HG03439 (cell line): ENCODE data around the gene EPDR1.

Source experiments
- ATAC-seq: cut with Tn5 transposase; IDR thresholded peaks from one replicate; pipeline ENCODE4 v1.9.1; 2021; ENCODE audit warnings: mild to moderate bottlenecking, moderate library complexity; ENCODE audit not compliant: unreplicated experiment

The EPDR1 gene

GRCh38 chr7:37973915-37974314, 53.5 kb downstream of the EPDR1 start:
- no peak for ATAC-seq

GRCh38 chr7:37974711-37975110, 54.3 kb downstream of the EPDR1 start:
- ATAC-seq = no peak

GRCh38 chr7:37977243-37977642, 56.8 kb downstream of the EPDR1 start:
- ATAC-seq = no peak

GRCh38 chr7:37981664-37982063, 61.2 kb downstream of the EPDR1 start:
- ATAC-seq = no peak

GRCh38 chr7:37982423-37982822, 62.0 kb downstream of the EPDR1 start:
- ATAC-seq = no peak

GRCh38 chr7:37984750-37985390, 64.4 kb downstream of the EPDR1 start:
- ATAC-seq = no peak

GRCh38 chr7:37986908-37987330, 66.5 kb downstream of the EPDR1 start:
- no peak for ATAC-seq

- no peak for ATAC-seq
These were observed 67.3 kb downstream of the EPDR1 start for GRCh38 chr7:37987732-37988131.

- no peak for ATAC-seq
These were observed 68.5 kb downstream of the EPDR1 start for GRCh38 chr7:37988721-37989650.

GRCh38 chr7:37990337-37990736, 69.9 kb downstream of the EPDR1 start:
- no peak for ATAC-seq

- no peak for ATAC-seq
These were observed 72.6 kb downstream of the EPDR1 start for GRCh38 chr7:37993060-37993501.

GRCh38 chr7:37999673-38000072, 79.2 kb downstream of the EPDR1 start:
- no peak for ATAC-seq

GRCh38 chr7:38000272-38000671, 79.8 kb downstream of the EPDR1 start:
- ATAC-seq = no peak
